NCI-H1092 treated with DMSO at 0.1 percent for 48 hours (cell line): Measurements from ENCODE around the gene MEF2D.

Experiments
- DNase-seq: peaks from one replicate; lab custom pipeline; 2025; lab: John Stamatoyannopoulos, UW

Gene MEF2D

GRCh38 chr1:156423422-156424352 lies 76.9 kb downstream of the MEF2D start:
- no peak for DNase-seq

- DNase-seq, result no peak
Measured at GRCh38 chr1:156422602-156423091, 77.9 kb downstream of the MEF2D start.

GRCh38 chr1:156421939-156422601 lies 78.5 kb downstream of the MEF2D start:
- no peak for DNase-seq

GRCh38 chr1:156421062-156421938 lies 79.3 kb downstream of the MEF2D start:
- DNase-seq, result peak; percentile 52

- DNase-seq, result no peak
Measured at GRCh38 chr1:156420205-156421061, 80.1 kb downstream of the MEF2D start.

GRCh38 chr1:156419854-156420204 lies 80.7 kb downstream of the MEF2D start:
- no peak for DNase-seq

GRCh38 chr1:156418416-156419070 lies 82.0 kb downstream of the MEF2D start:
- DNase-seq, result no peak

- no peak for DNase-seq
Measured at GRCh38 chr1:156417401-156418020, 83.1 kb downstream of the MEF2D start.

- no peak for DNase-seq
Measured at GRCh38 chr1:156416993-156417392, 83.6 kb downstream of the MEF2D start.

- no peak for DNase-seq
Measured at GRCh38 chr1:156414461-156415064, 86.0 kb downstream of the MEF2D start.
